Calu3 (cell line): Measurements from ENCODE around the gene FBN3. TPM values are rescaled to one million over a fixed set of nuclear protein-coding genes. Genes with fewer than 3 reads are reported as not detected.
A peak's percentile ranks its signal among the peaks of the same experiment; 100 is the strongest.
"Not testable (repeated sequence)": the region's sequence is repeated elsewhere in the genome, so short reads cannot be mapped to it uniquely, and the experiment has no call there.

Experiments
- BruUV-seq: library from RNA; stranded (reverse); fragments of 400-500 nt; replicated peaks from 2 replicates; lab custom pipeline; 2021; lab: Mats Ljungman, UMichigan
- CTCF ChIA-PET: fragments of 300-600 bp; sonication (Branson Sonifier 250); formaldehyde crosslinking; loops from one replicate; lab custom pipeline; 2022; ENCODE audit warnings: antibody characterized with exemption; lab: Charles Lee
- DNase-seq: peaks from one replicate; pipeline ENCODE4 v3.0.0; 2022
- H3K27ac Mint-ChIP-seq: one replicate; pipeline ENCODE4 v1.8.0; 2022; ENCODE audit warnings: mixed read lengths; ENCODE audit not compliant: unreplicated experiment
- H3K27me3 Mint-ChIP-seq: one replicate; pipeline ENCODE4 v1.8.0; 2022; ENCODE audit warnings: mixed read lengths; ENCODE audit not compliant: unreplicated experiment
- H3K36me3 Mint-ChIP-seq: one replicate; pipeline ENCODE4 v1.8.0; 2022; ENCODE audit warnings: mild to moderate bottlenecking, moderate library complexity, mixed read lengths; ENCODE audit not compliant: insufficient read depth, unreplicated experiment
- H3K4me1 Mint-ChIP-seq: one replicate; pipeline ENCODE4 v1.8.0; 2022; ENCODE audit warnings: mild to moderate bottlenecking, low read depth, mixed read lengths; ENCODE audit not compliant: unreplicated experiment
- H3K4me3 Mint-ChIP-seq: one replicate; pipeline ENCODE4 v1.8.0; 2022; ENCODE audit warnings: mild to moderate bottlenecking, low read depth, moderate library complexity, mixed read lengths; ENCODE audit not compliant: unreplicated experiment
- H3K9me3 Mint-ChIP-seq: one replicate; pipeline ENCODE4 v1.8.0; 2022; ENCODE audit warnings: low read depth, mixed read lengths; ENCODE audit not compliant: unreplicated experiment
- intact Hi-C: fragments of 100-400 bp; cut with micrococcal nuclease; formaldehyde crosslinking; loops from one replicate; pipeline ENCODE4 v1.10.0; 2022; ENCODE audit not compliant: unreplicated experiment
- total RNA-seq: library from RNA; stranded (reverse); gene quantifications from 2 replicates; pipeline ENCODE4 v1.2.3, GENCODE V29; 2022
- TF ChIP-seq, protein P1 (sequence below): fragments of 200-600 bp; IDR thresholded peaks from one replicate; pipeline ENCODE4 v1.8.0; 2022; ENCODE audit warnings: antibody characterized with exemption; ENCODE audit not compliant: unreplicated experiment

FBN3 gene
- total RNA-seq, 1 experiment from 2014 or later: not detected

GRCh38 chr19:8158411-8159074 lies 9.2 kb upstream of the FBN3 start:
- intact Hi-C loops: loop anchor here (1.0 kb wide), 1 partner anchor 95 kb away; no protein-coding TSS in a partner anchor
- H3K36me3 Mint-ChIP-seq: peaks cover 5% of the 10 kb centered on the region
- no peaks in the 10 kb centered on the region for H3K9me3 Mint-ChIP-seq

DNA sequence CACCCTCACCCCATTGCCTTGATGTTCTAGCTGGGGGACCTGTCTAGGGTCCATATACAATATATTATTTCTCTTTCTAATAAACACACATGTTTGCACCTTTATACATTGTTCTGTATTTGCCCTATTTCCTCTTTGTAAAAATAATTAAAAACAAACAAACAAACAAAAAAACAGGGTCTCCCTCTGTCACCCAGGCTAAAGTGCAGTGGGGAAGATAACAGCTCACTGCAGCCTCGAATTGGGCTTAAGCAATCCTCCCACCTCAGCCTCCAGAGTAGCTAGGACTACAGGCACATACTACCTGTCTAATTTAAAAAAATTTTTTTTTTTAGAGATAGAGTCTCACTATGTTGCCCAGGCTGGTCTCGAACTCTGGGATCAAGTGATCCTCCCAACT lies 5.9 kb upstream of the FBN3 start:
- Mint-ChIP-seq H3K36me3 (peaks cover 5% of the 10 kb centered on the region), H3K9me3 (no peaks in the 10 kb centered on the region), H3K27me3 (no peaks in the 10 kb centered on the region), H3K4me1 (peaks cover 30% of the 10 kb centered on the region), H3K27ac (no peak overlapping the region), H3K4me3 (no peak overlapping the region)
- no TSS peak for BruUV-seq
- TF ChIP-seq, protein P1, sequence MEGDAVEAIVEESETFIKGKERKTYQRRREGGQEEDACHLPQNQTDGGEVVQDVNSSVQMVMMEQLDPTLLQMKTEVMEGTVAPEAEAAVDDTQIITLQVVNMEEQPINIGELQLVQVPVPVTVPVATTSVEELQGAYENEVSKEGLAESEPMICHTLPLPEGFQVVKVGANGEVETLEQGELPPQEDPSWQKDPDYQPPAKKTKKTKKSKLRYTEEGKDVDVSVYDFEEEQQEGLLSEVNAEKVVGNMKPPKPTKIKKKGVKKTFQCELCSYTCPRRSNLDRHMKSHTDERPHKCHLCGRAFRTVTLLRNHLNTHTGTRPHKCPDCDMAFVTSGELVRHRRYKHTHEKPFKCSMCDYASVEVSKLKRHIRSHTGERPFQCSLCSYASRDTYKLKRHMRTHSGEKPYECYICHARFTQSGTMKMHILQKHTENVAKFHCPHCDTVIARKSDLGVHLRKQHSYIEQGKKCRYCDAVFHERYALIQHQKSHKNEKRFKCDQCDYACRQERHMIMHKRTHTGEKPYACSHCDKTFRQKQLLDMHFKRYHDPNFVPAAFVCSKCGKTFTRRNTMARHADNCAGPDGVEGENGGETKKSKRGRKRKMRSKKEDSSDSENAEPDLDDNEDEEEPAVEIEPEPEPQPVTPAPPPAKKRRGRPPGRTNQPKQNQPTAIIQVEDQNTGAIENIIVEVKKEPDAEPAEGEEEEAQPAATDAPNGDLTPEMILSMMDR: no peak
- DNase-seq: no peak
- intact Hi-C loops: no loop called here
- CTCF ChIA-PET: interaction anchor here (0.6 to 1.3 kb wide), 3 partner anchors 49 to 211 kb away, joined by 3 to 7 read pairs (median 4); no protein-coding TSS in a partner anchor

More at GRCh38 chr19:8158411-8159074, 9.2 kb upstream of the FBN3 start:
- peak; percentile 55 for DNase-seq
- no peaks in the 10 kb centered on the region for H3K27me3 Mint-ChIP-seq
- H3K4me1 Mint-ChIP-seq: peaks cover 18% of the 10 kb centered on the region
- CTCF ChIA-PET: interaction anchor here (0.6 to 1.0 kb wide), 6 partner anchors 10 to 98 kb away, joined by 3 to 11 read pairs (median 4); no protein-coding TSS in a partner anchor
- H3K27ac Mint-ChIP-seq: no peak overlapping the region
- no TSS peak for BruUV-seq
- no peak overlapping the region for H3K4me3 Mint-ChIP-seq
- TF ChIP-seq, protein P1: peak; percentile 17

DNA sequence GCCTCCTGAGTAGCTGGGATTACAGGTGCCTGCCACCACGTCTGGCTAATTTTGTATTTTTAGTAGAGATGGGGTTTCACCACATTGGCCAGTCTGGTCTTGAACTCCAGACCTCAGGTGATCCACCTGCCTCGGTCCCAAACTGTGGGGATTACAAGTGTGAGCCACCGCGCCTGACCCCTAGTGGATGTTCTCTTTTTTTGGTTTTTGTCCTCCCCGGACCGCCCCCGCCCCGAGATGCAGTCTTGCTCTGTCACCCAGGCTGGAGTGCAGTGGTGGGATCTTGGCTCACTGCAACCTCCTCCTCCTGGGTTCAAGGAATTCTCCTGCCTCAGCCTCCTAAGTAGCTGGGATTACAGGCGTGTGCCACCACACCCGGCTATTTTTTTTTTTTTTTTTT lies 4.6 kb upstream of the FBN3 start:
- H3K27ac Mint-ChIP-seq, H3K4me3 Mint-ChIP-seq, DNase-seq, BruUV-seq, intact Hi-C loops, H3K36me3 Mint-ChIP-seq, H3K9me3 Mint-ChIP-seq, H3K27me3 Mint-ChIP-seq: not testable (repeated sequence)
- CTCF ChIA-PET: interaction anchor here (1.3 kb wide), 1 partner anchor 210 kb away, joined by 3 read pairs; no protein-coding TSS in a partner anchor
- peaks cover 30% of the 10 kb centered on the region for H3K4me1 Mint-ChIP-seq

- TF ChIP-seq, protein P1: no peak
- CTCF ChIA-PET: interaction anchor here (0.6 kb wide), 1 partner anchor 111 kb away, joined by 3 read pairs; no protein-coding TSS in a partner anchor
- Mint-ChIP-seq H3K36me3 (peaks cover 5% of the 10 kb centered on the region), H3K4me1 (peaks cover 37% of the 10 kb centered on the region), H3K4me3 (no peak overlapping the region), H3K27me3 (peaks cover 22% of the 10 kb centered on the region), H3K27ac (no peak overlapping the region), H3K9me3 (no peaks in the 10 kb centered on the region)
- no peak for DNase-seq
- intact Hi-C loops: no loop called here
- BruUV-seq: no TSS peak
These were observed 2.3 kb upstream of the FBN3 start for GRCh38 chr19:8151767-8152035.
